ENCODE results near the gene RREB1. TPM values are rescaled to one million over a fixed set of nuclear protein-coding genes. Genes with fewer than 3 reads are reported as not detected.

Gene RREB1
- total RNA-seq, 1 experiment from 2014 or later = 38.4 TPM

DNA sequence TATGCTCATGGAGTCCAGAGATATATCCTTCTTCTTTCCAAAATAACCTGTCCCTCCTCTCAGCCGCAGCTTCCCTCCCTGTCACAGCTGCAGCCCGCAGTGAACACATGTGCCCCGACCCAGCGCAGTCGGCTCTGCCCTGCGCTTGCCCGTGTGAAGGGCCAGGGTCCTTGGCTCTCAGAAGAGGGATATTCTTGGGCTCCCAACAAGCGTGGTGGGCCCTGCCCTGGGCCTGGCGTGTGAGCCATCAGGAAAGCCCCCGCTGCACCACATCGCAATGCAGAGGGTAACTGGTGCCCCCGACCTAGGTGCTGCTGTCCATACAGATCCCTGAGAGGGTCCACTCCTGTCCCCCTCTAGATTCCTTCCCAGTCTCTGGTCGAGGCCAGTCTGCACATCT, 140.1 kb downstream of the RREB1 start:
- TF ChIP-seq, protein P1, sequence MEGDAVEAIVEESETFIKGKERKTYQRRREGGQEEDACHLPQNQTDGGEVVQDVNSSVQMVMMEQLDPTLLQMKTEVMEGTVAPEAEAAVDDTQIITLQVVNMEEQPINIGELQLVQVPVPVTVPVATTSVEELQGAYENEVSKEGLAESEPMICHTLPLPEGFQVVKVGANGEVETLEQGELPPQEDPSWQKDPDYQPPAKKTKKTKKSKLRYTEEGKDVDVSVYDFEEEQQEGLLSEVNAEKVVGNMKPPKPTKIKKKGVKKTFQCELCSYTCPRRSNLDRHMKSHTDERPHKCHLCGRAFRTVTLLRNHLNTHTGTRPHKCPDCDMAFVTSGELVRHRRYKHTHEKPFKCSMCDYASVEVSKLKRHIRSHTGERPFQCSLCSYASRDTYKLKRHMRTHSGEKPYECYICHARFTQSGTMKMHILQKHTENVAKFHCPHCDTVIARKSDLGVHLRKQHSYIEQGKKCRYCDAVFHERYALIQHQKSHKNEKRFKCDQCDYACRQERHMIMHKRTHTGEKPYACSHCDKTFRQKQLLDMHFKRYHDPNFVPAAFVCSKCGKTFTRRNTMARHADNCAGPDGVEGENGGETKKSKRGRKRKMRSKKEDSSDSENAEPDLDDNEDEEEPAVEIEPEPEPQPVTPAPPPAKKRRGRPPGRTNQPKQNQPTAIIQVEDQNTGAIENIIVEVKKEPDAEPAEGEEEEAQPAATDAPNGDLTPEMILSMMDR (IDR thresholded peaks at IDR 0.05; ENCODE audit: unreplicated experiment) = no peak
- no peak overlapping the region for H3K4me3 Mint-ChIP-seq (ENCODE audit: low read depth, unreplicated experiment)
- peaks cover 22% of the 10 kb centered on the region for H3K36me3 Mint-ChIP-seq (ENCODE audit: insufficient read depth, unreplicated experiment)
- no peak for DNase-seq
- H3K27me3 Mint-ChIP-seq (ENCODE audit: unreplicated experiment) = no peaks in the 10 kb centered on the region
- H3K4me1 Mint-ChIP-seq (ENCODE audit: low read depth, unreplicated experiment) = peaks cover 9% of the 10 kb centered on the region
- no peaks in the 10 kb centered on the region for H3K9me3 Mint-ChIP-seq (ENCODE audit: low read depth, unreplicated experiment)
- intact Hi-C loops (cut with micrococcal nuclease; ENCODE audit: unreplicated experiment) = loop anchor here (10.0 kb wide), 1 partner anchor 103 kb away; no protein-coding TSS in a partner anchor
- no TSS peak for BruUV-seq (replicated peaks)
- no peak overlapping the region for H3K27ac Mint-ChIP-seq (ENCODE audit: unreplicated experiment)
- CTCF ChIA-PET = no interaction called here

- no peak for DNase-seq
- Mint-ChIP-seq H3K27me3 (ENCODE audit: unreplicated experiment) (no peaks in the 10 kb centered on the region), H3K4me3 (ENCODE audit: low read depth, unreplicated experiment) (no peak overlapping the region), H3K36me3 (ENCODE audit: insufficient read depth, unreplicated experiment) (peaks cover 22% of the 10 kb centered on the region), H3K9me3 (ENCODE audit: low read depth, unreplicated experiment) (no peaks in the 10 kb centered on the region), H3K4me1 (ENCODE audit: low read depth, unreplicated experiment) (no peaks in the 10 kb centered on the region), H3K27ac (ENCODE audit: unreplicated experiment) (no peak overlapping the region)
- TF ChIP-seq, protein P1 (IDR thresholded peaks at IDR 0.05; ENCODE audit: unreplicated experiment) = no peak
- CTCF ChIA-PET = interaction anchor here (0.7 kb wide), 1 partner anchor 81 kb away, joined by 7 read pairs; no protein-coding TSS in a partner anchor
- intact Hi-C loops (cut with micrococcal nuclease; ENCODE audit: unreplicated experiment) = loop anchor here (10.0 kb wide), 1 partner anchor 105 kb away; no protein-coding TSS in a partner anchor
- BruUV-seq (replicated peaks) = no TSS peak
These were observed 141.6 kb downstream of the RREB1 start for GRCh38 chr6:7249391-7249790.

DNA sequence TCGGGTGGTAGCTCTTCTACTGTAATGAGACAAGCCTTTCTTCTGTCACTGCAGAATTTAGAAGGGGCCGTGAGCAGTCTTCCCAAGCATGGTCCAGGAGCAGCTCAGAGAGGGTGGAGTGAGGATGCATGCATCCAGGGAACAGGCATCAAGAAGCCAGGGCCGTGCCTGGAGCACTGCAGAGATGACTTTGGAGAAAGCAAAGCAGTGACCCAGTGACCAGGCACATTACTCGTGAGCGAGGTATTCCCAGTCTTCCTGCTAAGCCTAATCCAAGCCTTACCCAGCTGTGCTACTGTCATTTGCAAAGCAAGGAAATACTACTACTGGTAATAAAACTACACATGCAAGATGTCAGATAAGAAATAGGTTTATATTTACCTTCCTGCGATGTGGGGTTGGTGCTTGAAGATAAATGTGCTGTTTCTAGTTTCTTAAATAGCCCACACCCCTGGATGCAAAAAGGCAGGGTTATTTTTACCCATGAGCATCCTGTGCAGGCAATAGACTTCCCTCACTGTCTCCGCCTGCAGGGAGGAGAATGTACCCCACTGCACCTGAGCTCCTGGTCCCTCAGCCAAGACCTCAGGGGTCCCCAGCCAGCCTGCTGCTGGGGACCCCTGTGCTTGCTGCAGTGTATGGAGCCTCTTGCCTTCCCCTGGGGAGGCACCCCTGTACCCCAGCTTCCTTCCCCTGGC, 142.3 kb downstream of the RREB1 start:
- H3K9me3 Mint-ChIP-seq (ENCODE audit: low read depth, unreplicated experiment) = no peaks in the 10 kb centered on the region
- H3K4me3 Mint-ChIP-seq (ENCODE audit: low read depth, unreplicated experiment) = no peak overlapping the region
- intact Hi-C loops (cut with micrococcal nuclease; ENCODE audit: unreplicated experiment) = loop anchor here (10.0 kb wide), 1 partner anchor 105 kb away; no protein-coding TSS in a partner anchor
- CTCF ChIA-PET = interaction anchor here (0.6 kb wide), 1 partner anchor 128 kb away, joined by 6 read pairs; no protein-coding TSS in a partner anchor
- H3K27me3 Mint-ChIP-seq (ENCODE audit: unreplicated experiment) = no peaks in the 10 kb centered on the region
- H3K4me1 Mint-ChIP-seq (ENCODE audit: low read depth, unreplicated experiment) = no peaks in the 10 kb centered on the region
- DNase-seq = no peak
- H3K27ac Mint-ChIP-seq (ENCODE audit: unreplicated experiment) = no peak overlapping the region
- TF ChIP-seq, protein P1 (IDR thresholded peaks at IDR 0.05; ENCODE audit: unreplicated experiment) = no peak
- peaks cover 22% of the 10 kb centered on the region for H3K36me3 Mint-ChIP-seq (ENCODE audit: insufficient read depth, unreplicated experiment)
- BruUV-seq (replicated peaks) = no TSS peak

GRCh38 chr6:7250812-7251211, 143.1 kb downstream of the RREB1 start:
- Mint-ChIP-seq H3K4me3 (ENCODE audit: low read depth, unreplicated experiment) (no peak overlapping the region), H3K36me3 (ENCODE audit: insufficient read depth, unreplicated experiment) (peaks cover 19% of the 10 kb centered on the region), H3K27ac (ENCODE audit: unreplicated experiment) (no peak overlapping the region), H3K4me1 (ENCODE audit: low read depth, unreplicated experiment) (no peaks in the 10 kb centered on the region), H3K9me3 (ENCODE audit: low read depth, unreplicated experiment) (no peaks in the 10 kb centered on the region), H3K27me3 (ENCODE audit: unreplicated experiment) (no peaks in the 10 kb centered on the region)
- BruUV-seq (replicated peaks) = no TSS peak
- TF ChIP-seq, protein P1 (IDR thresholded peaks at IDR 0.05; ENCODE audit: unreplicated experiment) = no peak
- intact Hi-C loops (cut with micrococcal nuclease; ENCODE audit: unreplicated experiment) = no loop called here
- CTCF ChIA-PET = no interaction called here
- no peak for DNase-seq

All from Calu3 (cell line).